K562 (cell line): ENCODE results near the gene PGLYRP4. TPM values are rescaled to one million over a fixed set of nuclear protein-coding genes. Genes with fewer than 3 reads are reported as not detected.

Source experiments
- ATAC-seq: fragments of 200-7000 bp; cut with Tn5 transposase; 3 replicates; pipeline ENCODE4 v1.9.1; 2020; ENCODE audit warnings: moderate library complexity
- BruUV-seq: library from RNA; stranded (reverse); fragments of 400-500 nt; replicated peaks from 2 replicates; lab custom pipeline; 2021; lab: Mats Ljungman, UMichigan
- CTCF ChIA-PET: fragments of 300-600 bp; formaldehyde crosslinking; extraction: SDS; loops from one replicate; lab custom pipeline; 2021; ENCODE audit warnings: low intra/inter-chr PET ratio; lab: Yijun Ruan, JAX
- POLR2A ChIA-PET: fragments of 300-600, 350-650 bp; sonication (Branson Sonifier 250); formaldehyde crosslinking; extraction: SDS; loops from one replicate; lab custom pipeline; 2021; ENCODE audit warnings: antibody characterized with exemption, inconsistent platforms; lab: Yijun Ruan, JAX
- DNase-seq, 4 experiments: peaks; one replicate each; pipeline versions ENCODE4 v3.0.0 to v3.0.0-alpha.2; 2011 to 2018; ENCODE audit warnings: low spot score in 3 of 4, mixed read lengths in 3 of 4; ENCODE audit errors: extremely low read depth in 1 of 4
- FAIRE-seq: peaks from 2 replicates; lab custom pipeline; 2011; peaks lifted over from hg19 to GRCh38; lab: Jason Lieb, UNC
- H2AFZ ChIP-seq: 2 replicates; pipeline ENCODE4 v1.6.0; 2011; ENCODE audit warnings: low read depth, low read length, control low read depth, inconsistent platforms
- H3K27ac ChIP-seq: fragments of 200-600 bp; 3 replicates; pipeline ENCODE4 v1.8.0; 2011; ENCODE audit warnings: low read depth, mild to moderate bottlenecking, control low read depth, inconsistent platforms, low read length, moderate library complexity, mixed read lengths; ENCODE audit errors: extremely low read depth
- H3K27me3 ChIP-seq, 2 experiments: fragments of 300-600 bp in 1 of 2; 2 replicates in 1 of 2; 3 replicates in 1 of 2; pipeline versions ENCODE4 v1.6.0 to v1.8.0; 2011; ENCODE audit warnings: inconsistent platforms in 2 of 2, low read length in 2 of 2, mild to moderate bottlenecking in 1 of 2, mixed read lengths in 1 of 2, moderate library complexity in 1 of 2; ENCODE audit not compliant: control insufficient read depth in 2 of 2, insufficient read depth in 2 of 2
- H3K36me3 ChIP-seq: fragments of 300-600 bp; 3 replicates; pipeline ENCODE4 v1.8.0; 2011; ENCODE audit warnings: mild to moderate bottlenecking, low read length, inconsistent platforms; ENCODE audit not compliant: control insufficient read depth, insufficient read depth
- H3K4me1 ChIP-seq, 2 experiments: fragments of 200-600 bp in 1 of 2; replicated peaks in 1 of 2; 2 replicates in 1 of 2; 3 replicates in 1 of 2; pipeline versions ENCODE4 v1.5.1 to v1.8.0; 2011; ENCODE audit warnings: inconsistent platforms in 2 of 2, low read length in 2 of 2, mild to moderate bottlenecking in 1 of 2, mixed read lengths in 1 of 2, moderate library complexity in 1 of 2; ENCODE audit not compliant: control insufficient read depth in 2 of 2, insufficient read depth in 2 of 2
- H3K4me2 ChIP-seq: 2 replicates; pipeline ENCODE4 v1.6.1; 2011; ENCODE audit warnings: low read length, control low read depth, inconsistent platforms, mixed read lengths; ENCODE audit not compliant: insufficient read depth
- H3K4me3 ChIP-seq: fragments of 200-600 bp; sonication (generic), shearing (Covaris generic); 2 replicates; pipeline ENCODE4 v1.5.1; 2016; ENCODE audit warnings: control low read depth, inconsistent platforms
- H3K79me2 ChIP-seq: fragments of 200-600 bp; 3 replicates; pipeline ENCODE4 v1.8.0; 2011; ENCODE audit warnings: low read length, inconsistent platforms; ENCODE audit not compliant: control insufficient read depth, insufficient read depth
- H3K9ac ChIP-seq, 2 experiments: 2 replicates each; pipeline versions ENCODE4 v1.6.0 to v1.6.1; 2011; ENCODE audit warnings: low read depth in 2 of 2, low read length in 2 of 2, control low read depth in 1 of 2, inconsistent platforms in 1 of 2, mild to moderate bottlenecking in 1 of 2, mixed read lengths in 1 of 2; ENCODE audit not compliant: insufficient read depth in 1 of 2
- H3K9me1 ChIP-seq: one replicate; pipeline ENCODE4 v1.6.0; 2011; ENCODE audit warnings: inconsistent platforms, mild to moderate bottlenecking, low read length, moderate library complexity; ENCODE audit not compliant: control insufficient read depth, insufficient read depth
- H3K9me3 ChIP-seq: replicated peaks from 2 replicates; pipeline ENCODE4 v1.5.1; 2011; ENCODE audit warnings: low read depth, low read length, inconsistent platforms; ENCODE audit not compliant: control insufficient read depth, insufficient read depth
- H4K20me1 ChIP-seq: replicated peaks from 2 replicates; pipeline ENCODE4 v1.6.1; 2011; ENCODE audit warnings: low read length, inconsistent platforms, mixed read lengths; ENCODE audit not compliant: control insufficient read depth, insufficient read depth
- CCAR2 ChIP-seq: fragments of 200-400 bp; formaldehyde crosslinking; IDR thresholded peaks from 2 replicates; pipeline ENCODE4 v1.6.1; 2017; ENCODE audit warnings: mild to moderate bottlenecking, low read depth, low read length
- ESRRA ChIP-seq: fragments of 450-650 bp; IDR thresholded peaks from 2 replicates; pipeline ENCODE4 v1.6.1; 2014; ENCODE audit warnings: low read depth, mild to moderate bottlenecking, moderate library complexity, borderline replicate concordance
- HDAC2 ChIP-seq: fragments of 450-650 bp; IDR thresholded peaks from 2 replicates; pipeline ENCODE4 v1.6.1; 2016; ENCODE audit warnings: mild to moderate bottlenecking
- HDAC3 ChIP-seq: fragments of 450-650 bp; IDR thresholded peaks from 2 replicates; pipeline ENCODE4 v1.6.1; 2018; ENCODE audit warnings: borderline replicate concordance, mild to moderate bottlenecking, moderate library complexity; ENCODE audit not compliant: partially characterized antibody
- MTA1 ChIP-seq: fragments of 450-650 bp; IDR thresholded peaks from 2 replicates; pipeline ENCODE4 v1.6.1; 2017; ENCODE audit warnings: borderline replicate concordance
- POU5F1 ChIP-seq: fragments of 150-350 bp; IDR thresholded peaks from 2 replicates; pipeline ENCODE4 v1.6.1; 2014; ENCODE audit warnings: borderline replicate concordance, low read length, low read depth, mild to moderate bottlenecking; ENCODE audit not compliant: partially characterized antibody
- PURB ChIP-seq: sonication (generic); formaldehyde crosslinking; IDR thresholded peaks from 2 replicates; pipeline ENCODE4 v1.9.0; 2021; ENCODE audit warnings: low read depth, mild to moderate bottlenecking, missing genetic modification reagents
- SAP30 ChIP-seq: fragments of 200-600 bp; sonication (generic); IDR thresholded peaks from 2 replicates; pipeline ENCODE4 v1.6.1; 2012; ENCODE audit warnings: borderline replicate concordance, low read depth, mild to moderate bottlenecking, moderate library complexity, low read length, control low read depth, inconsistent platforms; ENCODE audit not compliant: insufficient read depth, poor library complexity, severe bottlenecking
- SMAD4 ChIP-seq: fragments of 250-450 bp; sonication (Bioruptor Pico); conservative IDR thresholded peaks from 2 replicates; pipeline ENCODE4 v1.8.0; 2021; ENCODE audit warnings: inconsistent platforms, mild to moderate bottlenecking, moderate library complexity
- ZNF124 ChIP-seq: sonication (generic); formaldehyde crosslinking; IDR thresholded peaks from 2 replicates; pipeline ENCODE4 v1.8.1; 2022; ENCODE audit warnings: missing genetic modification reagents
- WGBS: fragments of 100-300 bp; shearing (Covaris generic); methylation state at CpG from one replicate; pipeline ENCODE4 v1.1.6; 2016; ENCODE audit warnings: low coverage, mixed read lengths; ENCODE audit not compliant: insufficient coverage; ENCODE audit errors: missing lambda C conversion rate; 5-methylcytosine and 5-hydroxymethylcytosine counted together
- in situ Hi-C: fragments of 300-500 bp; cut with MboI; formaldehyde crosslinking; loops from 4 replicates; pipeline ENCODE4 v1.15.0; 2018; ENCODE audit warnings: inconsistent platforms, mixed read lengths
- intact Hi-C: fragments of 100-400 bp; cut with micrococcal nuclease; formaldehyde crosslinking; loops from 2 replicates; pipeline ENCODE4 v1.14.2; 2022
- polyA plus RNA-seq, 8 experiments: library from polyadenylated mRNA; depleted of rRNA in 4 of 8; stranded (reverse) in 5 of 8; unstranded in 3 of 8; fragments of >200 nt; fragmentation: Nextera tagmentation in 2 of 8; fragmentation: Illumina TruSeq in 1 of 8; extraction: Ambion mirVana in 2 of 8; extraction: Trizol in 1 of 8; gene quantifications; 2 replicates each; pipeline versions ENCODE4 v1.2.1 to v1.2.3, GENCODE V29; 2011 to 2014; ENCODE audit warnings: inconsistent platforms in 1 of 8, missing spikeins in 1 of 8
- total RNA-seq, 7 experiments: library from RNA; depleted of rRNA in 6 of 7; stranded (reverse); fragments of >200 nt in 6 of 7; fragmentation: Illumina TruSeq in 2 of 7; extraction: Trizol in 2 of 7; gene quantifications; 2 replicates each; pipeline versions ENCODE4 v1.2.1 to v1.2.3, GENCODE V29; 2011 to 2021; ENCODE audit warnings: low replicate concordance in 1 of 7
- TF ChIP-seq, protein P1 (sequence below): fragments of 250-450 bp; sonication (Bioruptor Pico); IDR thresholded peaks from 2 replicates; pipeline ENCODE4 v1.8.0; 2021; ENCODE audit warnings: borderline replicate concordance, mild to moderate bottlenecking, moderate library complexity; ENCODE audit not compliant: poor library complexity, severe bottlenecking
- TF ChIP-seq, protein P2 (sequence below), 2 experiments: IDR thresholded peaks; 2 replicates each; pipeline ENCODE4 v1.6.1; 2012; ENCODE audit warnings: improper control_type of control experiment in 2 of 2, low read depth in 2 of 2, low read length in 2 of 2, borderline replicate concordance in 1 of 2
- TF ChIP-seq, protein P3 (sequence below), 2 experiments: fragments of 450-650 bp in 1 of 2; sonication (generic) in 1 of 2; formaldehyde crosslinking in 1 of 2; IDR thresholded peaks in 1 of 2; conservative IDR thresholded peaks in 1 of 2; 2 replicates each; pipeline versions ENCODE4 v1.6.1 to v1.8.1; 2016 to 2023; ENCODE audit warnings: mild to moderate bottlenecking in 2 of 2, moderate library complexity in 2 of 2, inconsistent platforms in 1 of 2, missing genetic modification reagents in 1 of 2
- TF ChIP-seq, protein P4 (sequence below): fragments of 250-450 bp; sonication (Bioruptor Pico); IDR thresholded peaks from 2 replicates; pipeline ENCODE4 v1.8.0; 2022; ENCODE audit warnings: moderate library complexity, mild to moderate bottlenecking, inconsistent platforms

PGLYRP4 gene
- total and polyA plus RNA-seq, 9 of the 15 experiments (the other 6 are each of a cell fraction or from before 2014, with no cell fraction given), result 0.06 to 0.13 (median 0.11) TPM; not detected in 6

DNA sequence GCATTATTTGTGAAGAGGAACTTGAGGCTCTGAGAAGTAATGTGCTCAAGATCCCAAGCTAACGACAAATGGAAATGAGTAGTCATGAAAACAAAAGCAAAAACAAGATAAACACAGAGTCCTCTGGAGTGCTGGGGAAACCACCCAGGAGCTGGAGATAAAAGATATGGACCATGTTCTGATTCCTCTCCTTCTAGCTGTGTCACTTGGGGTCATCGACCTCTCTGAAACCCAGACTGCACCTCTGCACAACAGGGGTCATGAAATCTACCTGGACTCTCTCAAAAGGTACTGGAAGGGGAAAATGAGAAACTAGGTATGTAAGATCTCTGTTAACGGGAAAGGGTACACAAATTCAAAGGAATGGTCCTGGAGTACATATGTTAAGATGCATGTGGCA is 6.5 kb downstream of the PGLYRP4 start:
- ATAC-seq (no peak), DNase-seq (peak in 2 of 4 experiments; percentile 32 to 43), FAIRE-seq (peak; percentile 58)
- H3K9ac ChIP-seq, result no peak overlapping the region
- H3K9me1 ChIP-seq, result no peaks in the 10 kb centered on the region
- ChIA-PET POLR2A (interaction anchor here (0.7 to 1.7 kb wide), 7 partner anchors 11 to 292 kb away, joined by 3 to 6 read pairs (median 3); partner anchors contain the start of gene CHTOP), CTCF (no interaction called here)
- no peaks in the 10 kb centered on the region for H3K36me3 ChIP-seq
- H3K79me2 ChIP-seq, result no peaks in the 10 kb centered on the region
- no peak overlapping the region for H3K27ac ChIP-seq
- no peak overlapping the region for H2AFZ ChIP-seq
- in situ Hi-C loops, result no loop called here
- no peaks in the 10 kb centered on the region for H3K9me3 ChIP-seq
- no peak overlapping the region for H3K4me3 ChIP-seq
- 13% methylated on average over 3 of the region's 3 CpGs for WGBS
- peak overlapping the region; percentile 3; the same call in 1 of the 2 replicates for H3K4me2 ChIP-seq
- peaks cover 2 to 19% of the 10 kb centered on the region in 2 experiments; a peak in 3 of 5 replicates for H3K27me3 ChIP-seq
- no TSS peak for BruUV-seq
- H3K4me1 ChIP-seq, result peaks cover 30 to 39% of the 10 kb centered on the region in 2 experiments
- intact Hi-C loops, result no loop called here
- H4K20me1 ChIP-seq, result peaks cover 18% of the 10 kb centered on the region
- TF ChIP-seq, protein P1, sequence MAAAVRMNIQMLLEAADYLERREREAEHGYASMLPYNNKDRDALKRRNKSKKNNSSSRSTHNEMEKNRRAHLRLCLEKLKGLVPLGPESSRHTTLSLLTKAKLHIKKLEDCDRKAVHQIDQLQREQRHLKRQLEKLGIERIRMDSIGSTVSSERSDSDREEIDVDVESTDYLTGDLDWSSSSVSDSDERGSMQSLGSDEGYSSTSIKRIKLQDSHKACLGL (CRISPR knock-in tag), result no peak
- TF ChIP-seq CCAR2 (no peak), MTA1 (peak; percentile 59), SAP30 (no peak), HDAC2 (peak; percentile 91; the same call in 1 of the 2 replicates), HDAC3 (peak; percentile 68), PURB (CRISPR knock-in tag) (no peak), ZNF124 (CRISPR knock-in tag) (no peak), SMAD4 (CRISPR knock-in tag) (0 out of 2 replicates have a peak, but pooled peaks have one; percentile 43), ESRRA (peak; percentile 41; the same call in 1 of the 2 replicates), POU5F1 (no peak)
- TF ChIP-seq, protein P2, sequence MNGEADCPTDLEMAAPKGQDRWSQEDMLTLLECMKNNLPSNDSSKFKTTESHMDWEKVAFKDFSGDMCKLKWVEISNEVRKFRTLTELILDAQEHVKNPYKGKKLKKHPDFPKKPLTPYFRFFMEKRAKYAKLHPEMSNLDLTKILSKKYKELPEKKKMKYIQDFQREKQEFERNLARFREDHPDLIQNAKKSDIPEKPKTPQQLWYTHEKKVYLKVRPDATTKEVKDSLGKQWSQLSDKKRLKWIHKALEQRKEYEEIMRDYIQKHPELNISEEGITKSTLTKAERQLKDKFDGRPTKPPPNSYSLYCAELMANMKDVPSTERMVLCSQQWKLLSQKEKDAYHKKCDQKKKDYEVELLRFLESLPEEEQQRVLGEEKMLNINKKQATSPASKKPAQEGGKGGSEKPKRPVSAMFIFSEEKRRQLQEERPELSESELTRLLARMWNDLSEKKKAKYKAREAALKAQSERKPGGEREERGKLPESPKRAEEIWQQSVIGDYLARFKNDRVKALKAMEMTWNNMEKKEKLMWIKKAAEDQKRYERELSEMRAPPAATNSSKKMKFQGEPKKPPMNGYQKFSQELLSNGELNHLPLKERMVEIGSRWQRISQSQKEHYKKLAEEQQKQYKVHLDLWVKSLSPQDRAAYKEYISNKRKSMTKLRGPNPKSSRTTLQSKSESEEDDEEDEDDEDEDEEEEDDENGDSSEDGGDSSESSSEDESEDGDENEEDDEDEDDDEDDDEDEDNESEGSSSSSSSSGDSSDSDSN (IDR thresholded peaks at IDR 0.05; ENCODE audit: borderline replicate concordance in 1 of 2, low read depth in 2 of 2, low read length in 2 of 2), result no peak
- TF ChIP-seq, protein P3, sequence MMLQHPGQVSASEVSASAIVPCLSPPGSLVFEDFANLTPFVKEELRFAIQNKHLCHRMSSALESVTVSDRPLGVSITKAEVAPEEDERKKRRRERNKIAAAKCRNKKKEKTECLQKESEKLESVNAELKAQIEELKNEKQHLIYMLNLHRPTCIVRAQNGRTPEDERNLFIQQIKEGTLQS (IDR thresholded peaks at IDR 0.05), result peak; percentile 35; the same call in 1 of the 2 replicates
- TF ChIP-seq, protein P3 (CRISPR knock-in tag; conservative IDR thresholded peaks at IDR 0.05), result no peak
- TF ChIP-seq, protein P4, sequence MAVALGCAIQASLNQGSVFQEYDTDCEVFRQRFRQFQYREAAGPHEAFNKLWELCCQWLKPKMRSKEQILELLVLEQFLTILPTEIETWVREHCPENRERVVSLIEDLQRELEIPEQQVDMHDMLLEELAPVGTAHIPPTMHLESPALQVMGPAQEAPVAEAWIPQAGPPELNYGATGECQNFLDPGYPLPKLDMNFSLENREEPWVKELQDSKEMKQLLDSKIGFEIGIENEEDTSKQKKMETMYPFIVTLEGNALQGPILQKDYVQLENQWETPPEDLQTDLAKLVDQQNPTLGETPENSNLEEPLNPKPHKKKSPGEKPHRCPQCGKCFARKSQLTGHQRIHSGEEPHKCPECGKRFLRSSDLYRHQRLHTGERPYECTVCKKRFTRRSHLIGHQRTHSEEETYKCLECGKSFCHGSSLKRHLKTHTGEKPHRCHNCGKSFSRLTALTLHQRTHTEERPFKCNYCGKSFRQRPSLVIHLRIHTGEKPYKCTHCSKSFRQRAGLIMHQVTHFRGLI (CRISPR knock-in tag), result no peak
